GM08714 (cell line): ENCODE results near the gene LRIG1.

Experiments used
- H3K4me3 ChIP-seq: fragments of 200-500 bp; sonication (Bioruptor generic); 2 replicates; pipeline ENCODE4 v1.5.1; 2014; ENCODE audit warnings: mild to moderate bottlenecking, low read length, inconsistent platforms
- ZNF274 ChIP-seq: IDR thresholded peaks from 2 replicates; pipeline ENCODE4 v1.6.1; 2012; ENCODE audit warnings: mild to moderate bottlenecking, low read depth, low read length

The LRIG1 gene

GRCh38 chr3:66477856-66478255 is 23.0 kb downstream of the LRIG1 start:
- TF ChIP-seq ZNF274 = no peak

GRCh38 chr3:66476852-66477381 is 23.9 kb downstream of the LRIG1 start:
- no peak for TF ChIP-seq ZNF274
- H3K4me3 ChIP-seq = no peak overlapping the region

More at GRCh38 chr3:66477856-66478255, 23.0 kb downstream of the LRIG1 start:
- no peak overlapping the region for H3K4me3 ChIP-seq

- no peak overlapping the region for H3K4me3 ChIP-seq
- TF ChIP-seq ZNF274 = no peak
Measured at GRCh38 chr3:66475386-66476020, 25.3 kb downstream of the LRIG1 start.

GRCh38 chr3:66473692-66474091 is 27.1 kb downstream of the LRIG1 start:
- no peak for TF ChIP-seq ZNF274
- no peak overlapping the region for H3K4me3 ChIP-seq

- peak overlapping the region; percentile 63 for H3K4me3 ChIP-seq
- no peak for TF ChIP-seq ZNF274
Measured at GRCh38 chr3:66473181-66473580, 27.6 kb downstream of the LRIG1 start.

GRCh38 chr3:66472313-66473134 is 28.3 kb downstream of the LRIG1 start:
- peak overlapping the region; percentile 46; the same call in 1 of the 2 replicates for H3K4me3 ChIP-seq
- TF ChIP-seq ZNF274 = no peak

- TF ChIP-seq ZNF274 = no peak
- H3K4me3 ChIP-seq = no peak overlapping the region
Measured at GRCh38 chr3:66470956-66471686, 29.7 kb downstream of the LRIG1 start.

GRCh38 chr3:66470285-66470684 is 30.5 kb downstream of the LRIG1 start:
- no peak for TF ChIP-seq ZNF274

GRCh38 chr3:66469220-66469640 is 31.6 kb downstream of the LRIG1 start:
- no peak overlapping the region for H3K4me3 ChIP-seq
- no peak for TF ChIP-seq ZNF274

More at GRCh38 chr3:66470285-66470684, 30.5 kb downstream of the LRIG1 start:
- H3K4me3 ChIP-seq = no peak overlapping the region

- no peak for TF ChIP-seq ZNF274
- no peak overlapping the region for H3K4me3 ChIP-seq
Measured at GRCh38 chr3:66467996-66468735, 32.7 kb downstream of the LRIG1 start.

- no peak for TF ChIP-seq ZNF274
- no peak overlapping the region for H3K4me3 ChIP-seq
Measured at GRCh38 chr3:66466606-66467270, 34.1 kb downstream of the LRIG1 start.

- no peak overlapping the region for H3K4me3 ChIP-seq
Measured at GRCh38 chr3:66465587-66465986, 35.2 kb downstream of the LRIG1 start.

GRCh38 chr3:66465034-66465433 is 35.8 kb downstream of the LRIG1 start:
- no peak for TF ChIP-seq ZNF274
- no peak overlapping the region for H3K4me3 ChIP-seq

More at GRCh38 chr3:66465587-66465986, 35.2 kb downstream of the LRIG1 start:
- no peak for TF ChIP-seq ZNF274
